ENCODE results near the gene HOMEZ. TPM values are rescaled to one million over a fixed set of nuclear protein-coding genes. Genes with fewer than 3 reads are reported as not detected.

Gene HOMEZ
- total and polyA plus RNA-seq, 2 experiments from 2014 or later, result 8.2 to 11.2 TPM

GRCh38 chr14:23310546-23310945 lies 24.6 kb upstream of the HOMEZ start:
- Histone ChIP-seq H3K9me2 (replicated peaks; ENCODE audit: insufficient read depth) (no peaks in the 10 kb centered on the region), H3K9me3 (ENCODE audit: low read depth) (no peaks in the 10 kb centered on the region), H4K20me1 (ENCODE audit: insufficient read depth, poor library complexity, severe bottlenecking) (no peaks in the 10 kb centered on the region), H3K4me2 (no peak overlapping the region), H3K27me3 (no peaks in the 10 kb centered on the region), H3K4me3 (no peak overlapping the region), H3K36me3 (replicated peaks; ENCODE audit: insufficient read depth, low read depth) (no peaks in the 10 kb centered on the region), H2AFZ (no peak overlapping the region), H3K27ac (no peak overlapping the region), H3K79me2 (peaks cover 55% of the 10 kb centered on the region), H3K4me1 (ENCODE audit: insufficient read depth) (peaks cover 20% of the 10 kb centered on the region)
- no peak for TF ChIP-seq CTCF (IDR thresholded peaks at IDR 0.05; ENCODE audit: poor library complexity)
- TF ChIP-seq EZH2phosphoT487 (IDR thresholded peaks at IDR 0.05; ENCODE audit: low read depth, severe bottlenecking, unreplicated experiment), result no peak
- TF ChIP-seq EZH2 (IDR thresholded peaks at IDR 0.05; ENCODE audit: borderline replicate concordance), result no peak
- WGBS (ENCODE audit: low lambda C conversion rate, missing lambda C conversion rate), result 95% methylated on average over 1 of the region's 1 CpG
- DNase-seq (ENCODE audit: low spot score), result no peak

GRCh38 chr14:23308721-23309445 lies 23.0 kb upstream of the HOMEZ start:
- Histone ChIP-seq H3K27me3 (no peaks in the 10 kb centered on the region), H3K27ac (no peak overlapping the region), H3K4me3 (no peak overlapping the region), H3K36me3 (replicated peaks; ENCODE audit: insufficient read depth, low read depth) (no peaks in the 10 kb centered on the region), H3K9me3 (ENCODE audit: low read depth) (no peaks in the 10 kb centered on the region), H4K20me1 (ENCODE audit: insufficient read depth, poor library complexity, severe bottlenecking) (no peaks in the 10 kb centered on the region), H2AFZ (no peak overlapping the region), H3K4me1 (ENCODE audit: insufficient read depth) (peaks cover 22% of the 10 kb centered on the region), H3K79me2 (peaks cover 61% of the 10 kb centered on the region), H3K4me2 (peak overlapping the region; percentile 97), H3K9me2 (replicated peaks; ENCODE audit: insufficient read depth) (no peaks in the 10 kb centered on the region)
- no peak for DNase-seq (ENCODE audit: low spot score)
- no peak for TF ChIP-seq EZH2phosphoT487 (IDR thresholded peaks at IDR 0.05; ENCODE audit: low read depth, severe bottlenecking, unreplicated experiment)
- no peak for TF ChIP-seq CTCF (IDR thresholded peaks at IDR 0.05; ENCODE audit: poor library complexity)
- no peak for TF ChIP-seq EZH2 (IDR thresholded peaks at IDR 0.05; ENCODE audit: borderline replicate concordance)
- 93% methylated on average over 17 of the region's 17 CpGs for WGBS (ENCODE audit: low lambda C conversion rate, missing lambda C conversion rate)

GRCh38 chr14:23307687-23308644 lies 22.0 kb upstream of the HOMEZ start:
- H3K36me3 ChIP-seq (replicated peaks; ENCODE audit: insufficient read depth, low read depth), result no peaks in the 10 kb centered on the region
- H3K79me2 ChIP-seq, result peaks cover 60% of the 10 kb centered on the region
- TF ChIP-seq EZH2 (IDR thresholded peaks at IDR 0.05; ENCODE audit: borderline replicate concordance), result no peak
- no peak for TF ChIP-seq CTCF (IDR thresholded peaks at IDR 0.05; ENCODE audit: poor library complexity)
- no peak for TF ChIP-seq EZH2phosphoT487 (IDR thresholded peaks at IDR 0.05; ENCODE audit: low read depth, severe bottlenecking, unreplicated experiment)

More at GRCh38 chr14:23307687-23308644, 22.0 kb upstream of the HOMEZ start:
- DNase-seq (ENCODE audit: low spot score), result no peak
- Histone ChIP-seq H4K20me1 (ENCODE audit: insufficient read depth, poor library complexity, severe bottlenecking) (no peaks in the 10 kb centered on the region), H3K27me3 (no peaks in the 10 kb centered on the region), H3K9me3 (ENCODE audit: low read depth) (no peaks in the 10 kb centered on the region), H3K9me2 (replicated peaks; ENCODE audit: insufficient read depth) (no peaks in the 10 kb centered on the region), H2AFZ (no peak overlapping the region), H3K4me3 (peak overlapping the region; percentile 88), H3K4me2 (peak overlapping the region; percentile 97), H3K27ac (peak overlapping the region; percentile 97), H3K4me1 (ENCODE audit: insufficient read depth) (peaks cover 22% of the 10 kb centered on the region)
- 93% methylated on average over 22 of the region's 22 CpGs for WGBS (ENCODE audit: low lambda C conversion rate, missing lambda C conversion rate)
